Sigmoid colon (tissue), 3 donors: ENCODE results near the gene PECR.

Experiments used
- CTCF ChIP-seq, 4 experiments: fragments of 450-650 bp in 3 of 4; fragments of 200-600 bp in 1 of 4; IDR thresholded peaks; one replicate each; pipeline ENCODE4 v1.5.1; 2016 to 2019; ENCODE audit warnings: antibody characterized with exemption in 4 of 4, mild to moderate bottlenecking in 3 of 4, moderate library complexity in 2 of 4
- POLR2A ChIP-seq, 2 donors: fragments of 450-650 bp; IDR thresholded peaks; one replicate each; pipeline ENCODE4 v1.6.1; 2016; ENCODE audit warnings: antibody characterized with exemption in 2 of 2, mild to moderate bottlenecking in 2 of 2, moderate library complexity in 2 of 2

GRCh38 chr2:216057688-216058193 lies 23.9 kb downstream of the PECR start:
- TF ChIP-seq POLR2A (IDR thresholded peaks at IDR 0.05) (no peak), CTCF (IDR thresholded peaks at IDR 0.05) (no peak)
